ENCODE data around the gene FKBP8. TPM values are rescaled to one million over a fixed set of nuclear protein-coding genes. Genes with fewer than 3 reads are reported as not detected.
"Not testable (repeated sequence)": the region's sequence is repeated elsewhere in the genome, so short reads cannot be mapped to it uniquely, and the experiment has no call there.

The FKBP8 gene
- total RNA-seq (100 to 1,000 TPM; 128 to 463 (median 261) TPM), polyA plus RNA-seq (100 to 1,000 TPM in 2 of 3 donors, 10 to 100 TPM in 1; 26.3 to 816 (median 417) TPM)
- long read RNA-seq, donor 1, transcript FKBP8-213 (9 exons, 1,849 nt) = major isoform, 13 of 78 reads
- long read RNA-seq, donor 1, transcript FKBP8-201 (9 exons, 1,710 nt) = minor isoform, 12 of 78 reads
- long read RNA-seq, donor 1, transcript FKBP8-209 (9 exons, 1,781 nt) = minor isoform, 12 of 78 reads
- long read RNA-seq, donor 1, partial matches to known transcripts = 26 of 78 reads
- long read RNA-seq, donor 1, other reads (novel, unspliced or antisense) = 14 of 78 reads
- long read RNA-seq, donor 2, transcript FKBP8-201 (9 exons, 1,710 nt) = minor isoform, 6 of 47 reads
- long read RNA-seq, donor 2, transcript FKBP8-213 (9 exons, 1,849 nt) = major isoform, 14 of 47 reads
- long read RNA-seq, donor 2, transcript FKBP8-209 (9 exons, 1,781 nt) = major isoform, 14 of 47 reads
- long read RNA-seq, donor 2, partial matches to known transcripts = 11 of 47 reads
- long read RNA-seq, donor 2, other reads (novel, unspliced or antisense) = 0 of 47 reads
- long read RNA-seq, donor 3, transcript FKBP8-213 (9 exons, 1,849 nt) = major isoform, 8 of 14 reads
- long read RNA-seq, donor 3, partial matches to known transcripts = 0 of 14 reads
- long read RNA-seq, donor 3, other reads (novel, unspliced or antisense) = 0 of 14 reads
- long read RNA-seq, donor 4, partial matches to known transcripts = 1 of 9 reads
- long read RNA-seq, donor 4, other reads (novel, unspliced or antisense) = 3 of 9 reads
- long read RNA-seq, donor 5, transcript FKBP8-213 (9 exons, 1,849 nt) = major isoform, 467 of 760 reads
- long read RNA-seq, donor 5, transcript FKBP8-201 (9 exons, 1,710 nt) = minor isoform, 233 of 760 reads
- long read RNA-seq, donor 5, partial matches to known transcripts = 25 of 760 reads
- long read RNA-seq, donor 5, other reads (novel, unspliced or antisense) = 29 of 760 reads
- long read RNA-seq, donor 6, partial matches to known transcripts = 5 of 12 reads
- long read RNA-seq, donor 6, other reads (novel, unspliced or antisense) = 2 of 12 reads
- long read RNA-seq, donor 7, transcript FKBP8-209 (9 exons, 1,781 nt) = major isoform, 8 of 22 reads
- long read RNA-seq, donor 7, transcript FKBP8-213 (9 exons, 1,849 nt) = minor isoform, 7 of 22 reads
- long read RNA-seq, donor 7, partial matches to known transcripts = 5 of 22 reads
- long read RNA-seq, donor 7, other reads (novel, unspliced or antisense) = 0 of 22 reads
- long read RNA-seq, donor 8, transcript FKBP8-201 (9 exons, 1,710 nt) = minor isoform, 16 of 137 reads
- long read RNA-seq, donor 8, transcript FKBP8-209 (9 exons, 1,781 nt) = minor isoform, 23 of 137 reads
- long read RNA-seq, donor 8, transcript FKBP8-213 (9 exons, 1,849 nt) = major isoform, 41 of 137 reads
- long read RNA-seq, donor 8, partial matches to known transcripts = 40 of 137 reads
- long read RNA-seq, donor 8, other reads (novel, unspliced or antisense) = 14 of 137 reads
- long read RNA-seq, donor 9, transcript FKBP8-201 (9 exons, 1,710 nt) = minor isoform, 7 of 23 reads
- long read RNA-seq, donor 9, transcript FKBP8-213 (9 exons, 1,849 nt) = major isoform, 10 of 23 reads
- long read RNA-seq, donor 9, transcript FKBP8-209 (9 exons, 1,781 nt) = minor isoform, 6 of 23 reads
- long read RNA-seq, donor 9, partial matches to known transcripts = 0 of 23 reads
- long read RNA-seq, donor 9, other reads (novel, unspliced or antisense) = 0 of 23 reads
- long read RNA-seq, donor 10, transcript FKBP8-213 (9 exons, 1,849 nt) = major isoform, 13 of 46 reads
- long read RNA-seq, donor 10, transcript FKBP8-209 (9 exons, 1,781 nt) = minor isoform, 9 of 46 reads
- long read RNA-seq, donor 10, transcript FKBP8-201 (9 exons, 1,710 nt) = minor isoform, 11 of 46 reads
- long read RNA-seq, donor 10, partial matches to known transcripts = 13 of 46 reads
- long read RNA-seq, donor 10, other reads (novel, unspliced or antisense) = 0 of 46 reads

DNA sequence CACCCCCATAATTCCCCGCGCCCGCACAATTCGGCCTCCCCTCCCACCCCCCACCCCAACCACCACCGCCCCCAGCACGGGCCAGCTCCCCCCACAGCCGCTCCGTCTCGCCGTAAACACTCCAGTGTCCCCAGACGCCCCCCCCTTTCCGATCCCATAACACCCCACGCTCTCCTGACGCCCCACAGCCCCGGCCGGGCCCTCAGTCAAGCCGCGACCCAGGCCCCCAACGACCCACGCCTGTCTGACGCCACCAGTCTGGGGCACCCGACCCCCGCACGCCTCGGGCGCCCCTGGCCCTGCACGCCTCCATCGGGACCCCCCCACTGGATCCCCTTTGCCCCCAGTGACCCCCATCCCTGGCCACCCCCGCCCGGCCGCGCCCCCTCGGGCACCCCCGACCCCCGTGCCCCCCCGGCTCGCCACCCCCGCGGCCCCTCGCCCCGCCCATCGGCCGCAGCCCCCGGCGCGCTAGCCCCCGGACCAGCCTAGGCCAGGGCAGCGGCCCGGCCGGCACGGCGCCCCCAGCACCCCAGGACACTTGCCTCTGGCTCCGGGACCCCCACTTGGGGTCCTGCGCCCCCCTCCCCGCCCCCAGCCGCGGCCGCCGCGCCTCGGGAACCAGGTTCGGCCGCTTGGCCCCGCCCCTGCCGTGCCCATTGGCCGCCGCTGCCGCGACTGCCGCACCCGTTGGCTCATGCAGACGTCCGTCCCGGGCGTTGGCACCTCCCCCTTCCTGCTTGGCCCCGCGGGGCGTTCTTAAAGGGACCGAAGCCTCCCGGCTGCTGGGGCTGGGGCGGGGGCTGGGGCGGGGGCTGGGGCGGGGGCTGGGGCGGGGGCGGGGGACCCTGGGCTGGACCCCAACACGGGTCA, at the start of gene FKBP8:
TSS of gene FKBP8 (minus strand) at position 633 of the 873 bp plus-strand sequence. CDS start 1,603 bp downstream, outside the sequence.
- Histone ChIP-seq H3K4me3 (peak within 1 kb of the TSS in 3 of 4 donors; percentile 33 to 76 (median 40)), H3K36me3 (replicated peaks in 1 of 2) (peaks cover 0 to 27% of the 10 kb centered on the region in 2 donors), H3K27me3 (no peaks in the 10 kb centered on the region), H3K9me3 (replicated peaks in 1 of 3) (no peaks in the 10 kb centered on the region), H3K4me1 (replicated peaks in 1 of 2) (peaks cover 2 to 13% of the 10 kb centered on the region in 2 donors), H3K27ac (peak within 1 kb of the TSS in 4 of 5 donors; percentile 56 to 95 (median 74))
- WGBS, 4 donors = 0 to 1% (median 1%) methylated on average over 8 to 83 of the region's 86 CpGs; no CpG with 5 or more reads in 1 of the 4 donors
- TF ChIP-seq POLR2A (IDR thresholded peaks at IDR 0.05) = no peak
- TF ChIP-seq CTCF (IDR thresholded peaks at IDR 0.05) = no peak
- intact Hi-C loops (cut with DNase I) = no loop called here
- DNase-seq = peak; percentile 91 to 96 (median 95)

DNA sequence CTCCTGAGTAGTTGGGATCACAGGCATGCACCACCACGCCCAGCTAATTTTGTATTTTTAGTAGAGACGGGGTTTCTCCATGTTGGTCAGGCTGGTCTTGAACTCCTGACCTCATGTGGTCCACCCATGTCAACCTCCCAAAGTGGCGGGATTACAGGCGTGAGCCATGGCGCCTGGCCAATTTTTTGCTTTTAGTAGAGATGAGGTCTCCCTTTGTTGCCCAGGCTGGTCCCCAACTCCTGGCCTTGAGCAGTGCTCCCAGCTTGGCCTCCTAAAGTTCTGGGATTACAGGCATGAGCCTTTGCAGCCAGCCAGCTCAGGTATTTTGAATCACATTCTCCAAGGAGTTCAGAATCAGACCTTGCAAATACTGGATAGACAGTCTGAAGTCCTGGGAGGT, 49.4 kb upstream of the FKBP8 start:
- intact Hi-C loops (cut with DNase I) = loop anchor here (5.0 to 10.0 kb wide), 3 partner anchors 138 to 255 kb away; no protein-coding TSS in a partner anchor
- peak in 1 of 7 donors; percentile 41 for DNase-seq
- H3K9me3 ChIP-seq (replicated peaks in 1 of 3); H3K36me3 ChIP-seq (replicated peaks in 1 of 2); H3K27me3 ChIP-seq; H3K4me3 ChIP-seq; H3K27ac ChIP-seq: not testable (repeated sequence)
- WGBS, 4 donors = 68 to 76% (median 71%) methylated on average over 4 to 5 of the region's 5 CpGs
- peaks cover 10 to 41% of the 10 kb centered on the region in 2 donors for H3K4me1 ChIP-seq (replicated peaks in 1 of 2)

DNA sequence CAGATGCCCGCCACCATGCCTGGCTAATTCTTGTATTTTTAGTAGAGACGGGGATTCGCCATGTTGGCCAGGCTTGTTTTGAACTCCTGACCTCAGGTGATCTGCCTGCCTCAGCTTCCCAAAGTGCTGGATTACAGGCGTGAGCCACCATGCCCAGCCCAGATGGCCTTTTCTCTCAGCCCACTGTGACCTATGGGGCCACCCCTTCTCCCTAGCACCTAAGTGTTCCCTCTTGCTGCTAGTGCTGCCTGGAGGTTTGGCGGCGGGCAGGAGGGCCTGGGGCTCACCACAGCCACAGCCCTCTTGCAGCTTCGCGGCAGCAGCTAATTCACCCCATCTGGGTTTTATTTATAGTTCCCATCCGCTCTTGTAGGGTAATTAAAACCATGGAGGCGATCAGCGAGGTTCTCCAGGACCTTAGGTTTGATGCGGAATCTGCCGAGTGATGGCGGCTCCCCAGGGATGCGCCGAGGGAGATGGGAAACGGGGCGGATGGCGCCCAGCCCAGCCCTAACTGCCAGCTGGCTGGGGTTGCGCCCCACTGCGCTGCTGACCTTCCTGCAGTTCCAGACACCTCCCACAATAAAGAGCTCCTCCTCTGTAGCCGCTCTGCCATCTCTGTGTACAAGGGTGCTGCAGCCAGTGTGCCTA, 48.5 kb upstream of the FKBP8 start:
- DNase-seq = no peak
- Histone ChIP-seq H3K27ac (no peak overlapping the region), H3K4me3 (no peak overlapping the region), H3K27me3 (no peaks in the 10 kb centered on the region), H3K4me1 (replicated peaks in 1 of 2) (peaks cover 10 to 40% of the 10 kb centered on the region in 2 donors), H3K9me3 (replicated peaks in 1 of 3) (no peaks in the 10 kb centered on the region), H3K36me3 (replicated peaks in 1 of 2) (peaks cover 0 to 4% of the 10 kb centered on the region in 2 donors)
- intact Hi-C loops (cut with DNase I) = loop anchor here (5.0 to 10.0 kb wide), 3 partner anchors 137 to 255 kb away; no protein-coding TSS in a partner anchor
- WGBS, 4 donors = 94 to 96% (median 95%) methylated on average over 21 to 22 of the region's 22 CpGs
- TF ChIP-seq POLR2A (IDR thresholded peaks at IDR 0.05) = no peak
- TF ChIP-seq CTCF (IDR thresholded peaks at IDR 0.05) = no peak

All from adrenal gland (tissue), 19 donors.